HG02970 (cell line): ENCODE data around the gene NIFK.
"Not testable (repeated sequence)": the region's sequence is repeated elsewhere in the genome, so short reads cannot be mapped to it uniquely, and the experiment has no call there.

Experiments used
- ATAC-seq: cut with Tn5 transposase; IDR thresholded peaks from one replicate; pipeline ENCODE4 v1.9.1; 2021; ENCODE audit warnings: mild to moderate bottlenecking, moderate library complexity, moderate number of reproducible peaks; ENCODE audit not compliant: unreplicated experiment, low FRiP score

NIFK gene

GRCh38 chr2:121735518-121736074 lies 1.1 kb downstream of the NIFK start:
- ATAC-seq: no peak

GRCh38 chr2:121734544-121734943 lies 2.1 kb downstream of the NIFK start:
- ATAC-seq: not testable (repeated sequence)

- no peak for ATAC-seq
These were observed 5.3 kb downstream of the NIFK start for GRCh38 chr2:121731366-121731765.

GRCh38 chr2:121727950-121728349 lies 8.7 kb downstream of the NIFK start:
- ATAC-seq: no peak

GRCh38 chr2:121727332-121727731 lies 9.3 kb downstream of the NIFK start:
- no peak for ATAC-seq

GRCh38 chr2:121723316-121723715 lies 13.4 kb downstream of the NIFK start:
- ATAC-seq: no peak

GRCh38 chr2:121722479-121722878 lies 14.2 kb downstream of the NIFK start:
- no peak for ATAC-seq

- ATAC-seq: no peak
These were observed 14.7 kb downstream of the NIFK start for GRCh38 chr2:121721926-121722325.

- no peak for ATAC-seq
These were observed 19.1 kb downstream of the NIFK start for GRCh38 chr2:121717529-121717928.

- ATAC-seq: no peak
These were observed 20.5 kb downstream of the NIFK start for GRCh38 chr2:121716126-121716525.

GRCh38 chr2:121711481-121711880 lies 25.2 kb downstream of the NIFK start:
- not testable (repeated sequence) for ATAC-seq

GRCh38 chr2:121710470-121711170 lies 26.1 kb downstream of the NIFK start:
- ATAC-seq: no peak

GRCh38 chr2:121709776-121710469 lies 26.8 kb downstream of the NIFK start:
- ATAC-seq: no peak

GRCh38 chr2:121707920-121708361 lies 28.7 kb downstream of the NIFK start:
- ATAC-seq: no peak

GRCh38 chr2:121707344-121707919 lies 29.2 kb downstream of the NIFK start:
- ATAC-seq: no peak

GRCh38 chr2:121705958-121706357 lies 30.7 kb downstream of the NIFK start:
- ATAC-seq: no peak

GRCh38 chr2:121705390-121705789 lies 31.3 kb downstream of the NIFK start:
- ATAC-seq: no peak

- not testable (repeated sequence) for ATAC-seq
These were observed 34.9 kb downstream of the NIFK start for GRCh38 chr2:121701761-121702160.

- peak; percentile 84 for ATAC-seq
These were observed 37.0 kb downstream of the NIFK start for GRCh38 chr2:121699421-121700333.

GRCh38 chr2:121698318-121698930 lies 38.3 kb downstream of the NIFK start:
- ATAC-seq: no peak
